ENCODE measurements around the gene IRF9. TPM values are rescaled to one million over a fixed set of nuclear protein-coding genes. Genes with fewer than 3 reads are reported as not detected.
A peak's percentile ranks its signal among the peaks of the same experiment; 100 is the strongest.

IRF9 gene
- total RNA-seq, 6 donors from 2014 or later: 78.2 to 192 (median 107) TPM

DNA sequence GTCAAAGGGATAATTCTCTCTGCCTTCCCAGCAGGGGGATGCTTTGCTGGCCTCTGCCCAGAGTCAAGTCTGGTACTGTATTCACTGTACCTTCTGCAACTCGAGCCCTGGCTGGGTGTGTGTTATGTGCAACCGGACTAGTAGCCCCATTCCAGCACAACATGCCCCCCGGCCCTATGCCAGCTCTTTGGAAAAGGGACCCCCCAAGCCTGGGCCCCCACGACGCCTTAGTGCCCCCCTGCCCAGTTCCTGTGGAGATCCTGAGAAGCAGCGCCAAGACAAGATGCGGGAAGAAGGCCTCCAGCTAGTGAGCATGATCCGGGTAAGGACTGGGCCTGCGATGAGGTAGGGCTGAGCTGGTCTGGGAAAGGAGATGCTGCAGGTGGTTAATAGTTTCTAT is 10.5 kb upstream of the IRF9 start:
- Histone ChIP-seq H3K4me1 (peaks cover 10 to 32% (median 16%) of the 10 kb centered on the region in 4 donors), H3K27me3 (no peaks in the 10 kb centered on the region), H3K27ac (no peak overlapping the region), H3K9me3 (no peaks in the 10 kb centered on the region), H3K4me3 (no peak overlapping the region), H3K36me3 (peaks cover 36 to 69% (median 53%) of the 10 kb centered on the region in 4 donors)
- TF ChIP-seq POLR2A (IDR thresholded peaks at IDR 0.05) (no peak), EP300 (IDR thresholded peaks at IDR 0.05) (no peak), POLR2AphosphoS5 (IDR thresholded peaks at IDR 0.05) (no peak)
- TF ChIP-seq, protein P1, sequence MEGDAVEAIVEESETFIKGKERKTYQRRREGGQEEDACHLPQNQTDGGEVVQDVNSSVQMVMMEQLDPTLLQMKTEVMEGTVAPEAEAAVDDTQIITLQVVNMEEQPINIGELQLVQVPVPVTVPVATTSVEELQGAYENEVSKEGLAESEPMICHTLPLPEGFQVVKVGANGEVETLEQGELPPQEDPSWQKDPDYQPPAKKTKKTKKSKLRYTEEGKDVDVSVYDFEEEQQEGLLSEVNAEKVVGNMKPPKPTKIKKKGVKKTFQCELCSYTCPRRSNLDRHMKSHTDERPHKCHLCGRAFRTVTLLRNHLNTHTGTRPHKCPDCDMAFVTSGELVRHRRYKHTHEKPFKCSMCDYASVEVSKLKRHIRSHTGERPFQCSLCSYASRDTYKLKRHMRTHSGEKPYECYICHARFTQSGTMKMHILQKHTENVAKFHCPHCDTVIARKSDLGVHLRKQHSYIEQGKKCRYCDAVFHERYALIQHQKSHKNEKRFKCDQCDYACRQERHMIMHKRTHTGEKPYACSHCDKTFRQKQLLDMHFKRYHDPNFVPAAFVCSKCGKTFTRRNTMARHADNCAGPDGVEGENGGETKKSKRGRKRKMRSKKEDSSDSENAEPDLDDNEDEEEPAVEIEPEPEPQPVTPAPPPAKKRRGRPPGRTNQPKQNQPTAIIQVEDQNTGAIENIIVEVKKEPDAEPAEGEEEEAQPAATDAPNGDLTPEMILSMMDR (IDR thresholded peaks at IDR 0.05): no peak
- DNase-seq (no peak), ATAC-seq (ENCODE audit: low FRiP score in 2 of 2) (no peak)
- 93 to 100% methylated on average over 2 to 9 of the region's 9 CpGs for WGBS, 2 donors

DNA sequence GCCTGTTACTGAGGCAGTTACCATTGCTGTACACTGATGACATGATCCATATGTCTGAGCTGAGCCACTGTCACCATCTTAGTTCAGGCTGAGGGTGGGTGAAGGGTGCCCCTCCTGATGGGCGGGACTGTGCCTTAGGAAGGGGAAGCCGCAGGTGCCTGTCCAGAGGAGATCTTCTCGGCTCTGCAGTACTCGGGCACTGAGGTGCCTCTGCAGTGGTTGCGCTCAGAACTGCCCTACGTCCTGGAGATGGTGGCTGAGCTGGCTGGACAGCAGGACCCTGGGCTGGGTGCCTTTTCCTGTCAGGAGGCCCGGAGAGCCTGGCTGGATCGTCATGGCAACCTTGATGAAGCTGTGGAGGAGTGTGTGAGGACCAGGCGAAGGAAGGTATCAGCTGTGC is 10.1 kb upstream of the IRF9 start:
- ATAC-seq (ENCODE audit: low FRiP score in 2 of 2): no peak
- Histone ChIP-seq H3K27ac (no peak overlapping the region), H3K36me3 (peaks cover 40 to 73% (median 57%) of the 10 kb centered on the region in 4 donors), H3K4me1 (peaks cover 8 to 28% (median 12%) of the 10 kb centered on the region in 4 donors), H3K4me3 (no peak overlapping the region), H3K9me3 (no peaks in the 10 kb centered on the region), H3K27me3 (no peaks in the 10 kb centered on the region)
- no peak for TF ChIP-seq EP300 (IDR thresholded peaks at IDR 0.05)
- no peak for TF ChIP-seq POLR2AphosphoS5 (IDR thresholded peaks at IDR 0.05)
- no peak for TF ChIP-seq POLR2A (IDR thresholded peaks at IDR 0.05)
- TF ChIP-seq, protein P1 (IDR thresholded peaks at IDR 0.05): no peak
- WGBS, 2 donors: 83 to 92% methylated on average over 5 to 9 of the region's 9 CpGs
- DNase-seq: no peak

DNA sequence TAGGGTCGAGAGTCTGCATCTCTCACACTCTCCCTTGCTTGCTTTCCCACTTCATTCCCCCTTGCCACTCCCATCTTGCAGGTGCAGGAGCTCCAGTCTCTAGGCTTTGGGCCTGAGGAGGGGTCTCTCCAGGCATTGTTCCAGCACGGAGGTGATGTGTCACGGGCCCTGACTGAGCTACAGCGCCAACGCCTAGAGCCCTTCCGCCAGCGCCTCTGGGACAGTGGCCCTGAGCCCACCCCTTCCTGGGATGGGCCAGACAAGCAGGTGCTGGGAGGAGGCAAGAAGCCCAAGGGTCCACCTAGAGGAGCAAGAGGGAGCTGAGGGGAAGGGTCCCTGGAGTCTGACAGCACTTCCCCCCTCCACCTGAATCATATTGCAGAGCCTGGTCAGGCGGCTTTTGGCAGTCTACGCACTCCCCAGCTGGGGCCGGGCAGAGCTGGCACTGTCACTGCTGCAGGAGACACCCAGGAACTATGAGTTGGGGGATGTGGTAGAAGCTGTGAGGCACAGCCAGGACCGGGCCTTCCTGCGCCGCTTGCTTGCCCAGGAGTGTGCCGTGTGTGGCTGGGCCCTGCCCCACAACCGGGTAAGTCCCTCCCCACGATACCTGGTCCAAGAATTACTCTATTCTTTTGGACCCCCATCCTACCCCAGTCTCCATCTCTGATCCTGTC is 9.5 kb upstream of the IRF9 start:
- no peaks in the 10 kb centered on the region for H3K9me3 ChIP-seq
- TF ChIP-seq, protein P1 (IDR thresholded peaks at IDR 0.05): no peak
- no peak for TF ChIP-seq EP300 (IDR thresholded peaks at IDR 0.05)
- TF ChIP-seq POLR2AphosphoS5 (IDR thresholded peaks at IDR 0.05): no peak
- no peak for TF ChIP-seq POLR2A (IDR thresholded peaks at IDR 0.05)
- no peak for DNase-seq
- no peak for ATAC-seq (ENCODE audit: low FRiP score in 2 of 2)
- no peak overlapping the region for H3K27ac ChIP-seq
- H3K4me3 ChIP-seq: no peak overlapping the region
- peaks cover 8 to 25% (median 10%) of the 10 kb centered on the region in 4 donors for H3K4me1 ChIP-seq
- 92 to 96% methylated on average over 14 to 16 of the region's 16 CpGs for WGBS, 2 donors
- H3K36me3 ChIP-seq: peaks cover 45 to 79% (median 61%) of the 10 kb centered on the region in 4 donors
- H3K27me3 ChIP-seq: no peaks in the 10 kb centered on the region

DNA sequence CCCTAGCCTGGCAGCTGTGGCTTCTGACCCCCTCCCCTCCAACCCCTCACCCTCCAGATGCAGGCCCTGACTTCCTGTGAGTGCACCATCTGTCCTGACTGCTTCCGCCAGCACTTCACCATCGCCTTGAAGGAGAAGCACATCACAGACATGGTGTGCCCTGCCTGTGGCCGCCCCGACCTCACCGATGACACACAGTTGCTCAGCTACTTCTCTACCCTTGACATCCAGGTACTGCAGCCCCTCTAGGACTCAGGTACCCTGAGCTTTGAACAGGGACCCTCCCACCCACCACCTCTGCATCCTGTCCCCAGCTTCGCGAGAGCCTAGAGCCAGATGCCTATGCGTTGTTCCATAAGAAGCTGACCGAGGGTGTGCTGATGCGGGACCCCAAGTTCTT is 6.0 kb upstream of the IRF9 start:
- no peaks in the 10 kb centered on the region for H3K9me3 ChIP-seq
- no peaks in the 10 kb centered on the region for H3K27me3 ChIP-seq
- peaks cover 49 to 90% (median 73%) of the 10 kb centered on the region in 4 donors for H3K36me3 ChIP-seq
- peak overlapping the region in 1 of 4 donors; percentile 23 for H3K27ac ChIP-seq
- no peak for ATAC-seq (ENCODE audit: low FRiP score in 2 of 2)
- DNase-seq: no peak
- no peak for TF ChIP-seq POLR2A (IDR thresholded peaks at IDR 0.05)
- TF ChIP-seq, protein P1 (IDR thresholded peaks at IDR 0.05): no peak
- TF ChIP-seq EP300 (IDR thresholded peaks at IDR 0.05): no peak
- no peak for TF ChIP-seq POLR2AphosphoS5 (IDR thresholded peaks at IDR 0.05)
- H3K4me3 ChIP-seq: no peak overlapping the region
- peaks cover 0 to 1% (median 0%) of the 10 kb centered on the region in 4 donors for H3K4me1 ChIP-seq
- WGBS, 2 donors: 94 to 96% methylated on average over 7 to 10 of the region's 10 CpGs

DNA sequence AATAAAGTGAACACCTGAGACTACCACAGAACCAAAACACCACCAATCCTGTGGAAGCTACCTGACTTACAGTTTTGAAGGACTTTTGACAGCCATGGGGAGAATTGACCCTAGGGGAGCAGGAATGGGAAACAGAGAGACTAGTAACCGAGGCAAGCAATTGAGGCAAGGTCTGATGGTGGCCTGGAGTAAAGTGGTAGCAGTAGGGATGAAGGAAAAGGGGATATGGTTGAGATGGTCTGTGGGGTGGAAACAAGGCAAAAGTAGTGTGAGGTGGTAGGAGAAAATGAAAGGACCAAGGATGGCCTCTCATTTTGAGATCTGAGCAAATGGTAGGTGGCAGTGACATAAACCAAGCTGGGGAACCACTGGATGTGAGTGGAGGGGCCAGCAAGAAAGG is 4.2 kb upstream of the IRF9 start:
- H3K27me3 ChIP-seq: no peaks in the 10 kb centered on the region
- 87 to 92% methylated on average over 1 of the region's 1 CpG for WGBS, 2 donors
- DNase-seq (no peak), ATAC-seq (ENCODE audit: low FRiP score in 2 of 2) (no peak)
- H3K27ac ChIP-seq: no peak overlapping the region
- H3K4me1 ChIP-seq: peaks cover 7 to 13% (median 10%) of the 10 kb centered on the region in 4 donors
- H3K4me3 ChIP-seq: no peak overlapping the region
- peaks cover 35 to 80% (median 61%) of the 10 kb centered on the region in 4 donors for H3K36me3 ChIP-seq
- no peak for TF ChIP-seq EP300 (IDR thresholded peaks at IDR 0.05)
- TF ChIP-seq POLR2AphosphoS5 (IDR thresholded peaks at IDR 0.05): no peak
- TF ChIP-seq, protein P1 (IDR thresholded peaks at IDR 0.05): no peak
- TF ChIP-seq POLR2A (IDR thresholded peaks at IDR 0.05): no peak
- H3K9me3 ChIP-seq: no peaks in the 10 kb centered on the region
